K562 (cell line): ENCODE results near the gene NME9. TPM values are rescaled to one million over a fixed set of nuclear protein-coding genes. Genes with fewer than 3 reads are reported as not detected.

Experiments
- ATAC-seq: fragments of 200-7000 bp; cut with Tn5 transposase; 3 replicates; pipeline ENCODE4 v1.9.1; 2020; ENCODE audit warnings: moderate library complexity
- BruUV-seq: library from RNA; stranded (reverse); fragments of 400-500 nt; replicated peaks from 2 replicates; lab custom pipeline; 2021; lab: Mats Ljungman, UMichigan
- CTCF ChIA-PET: fragments of 300-600 bp; formaldehyde crosslinking; extraction: SDS; loops from one replicate; lab custom pipeline; 2021; ENCODE audit warnings: low intra/inter-chr PET ratio; lab: Yijun Ruan, JAX
- POLR2A ChIA-PET: fragments of 300-600, 350-650 bp; sonication (Branson Sonifier 250); formaldehyde crosslinking; extraction: SDS; loops from one replicate; lab custom pipeline; 2021; ENCODE audit warnings: antibody characterized with exemption, inconsistent platforms; lab: Yijun Ruan, JAX
- DNase-seq, 4 experiments: peaks; one replicate each; pipeline versions ENCODE4 v3.0.0 to v3.0.0-alpha.2; 2011 to 2018; ENCODE audit warnings: low spot score in 3 of 4, mixed read lengths in 3 of 4; ENCODE audit errors: extremely low read depth in 1 of 4
- FAIRE-seq: peaks from 2 replicates; lab custom pipeline; 2011; peaks lifted over from hg19 to GRCh38; lab: Jason Lieb, UNC
- H2AFZ ChIP-seq: 2 replicates; pipeline ENCODE4 v1.6.0; 2011; ENCODE audit warnings: low read depth, low read length, control low read depth, inconsistent platforms
- H3K27ac ChIP-seq: fragments of 200-600 bp; 3 replicates; pipeline ENCODE4 v1.8.0; 2011; ENCODE audit warnings: low read depth, mild to moderate bottlenecking, control low read depth, inconsistent platforms, low read length, moderate library complexity, mixed read lengths; ENCODE audit errors: extremely low read depth
- H3K27me3 ChIP-seq, 2 experiments: fragments of 300-600 bp in 1 of 2; 2 replicates in 1 of 2; 3 replicates in 1 of 2; pipeline versions ENCODE4 v1.6.0 to v1.8.0; 2011; ENCODE audit warnings: inconsistent platforms in 2 of 2, low read length in 2 of 2, mild to moderate bottlenecking in 1 of 2, mixed read lengths in 1 of 2, moderate library complexity in 1 of 2; ENCODE audit not compliant: control insufficient read depth in 2 of 2, insufficient read depth in 2 of 2
- H3K36me3 ChIP-seq: fragments of 300-600 bp; 3 replicates; pipeline ENCODE4 v1.8.0; 2011; ENCODE audit warnings: mild to moderate bottlenecking, low read length, inconsistent platforms; ENCODE audit not compliant: control insufficient read depth, insufficient read depth
- H3K4me1 ChIP-seq, 2 experiments: fragments of 200-600 bp in 1 of 2; replicated peaks in 1 of 2; 2 replicates in 1 of 2; 3 replicates in 1 of 2; pipeline versions ENCODE4 v1.5.1 to v1.8.0; 2011; ENCODE audit warnings: inconsistent platforms in 2 of 2, low read length in 2 of 2, mild to moderate bottlenecking in 1 of 2, mixed read lengths in 1 of 2, moderate library complexity in 1 of 2; ENCODE audit not compliant: control insufficient read depth in 2 of 2, insufficient read depth in 2 of 2
- H3K4me2 ChIP-seq: 2 replicates; pipeline ENCODE4 v1.6.1; 2011; ENCODE audit warnings: low read length, control low read depth, inconsistent platforms, mixed read lengths; ENCODE audit not compliant: insufficient read depth
- H3K4me3 ChIP-seq: fragments of 200-600 bp; sonication (generic), shearing (Covaris generic); 2 replicates; pipeline ENCODE4 v1.5.1; 2016; ENCODE audit warnings: control low read depth, inconsistent platforms
- H3K79me2 ChIP-seq: fragments of 200-600 bp; 3 replicates; pipeline ENCODE4 v1.8.0; 2011; ENCODE audit warnings: low read length, inconsistent platforms; ENCODE audit not compliant: control insufficient read depth, insufficient read depth
- H3K9ac ChIP-seq, 2 experiments: 2 replicates each; pipeline versions ENCODE4 v1.6.0 to v1.6.1; 2011; ENCODE audit warnings: low read depth in 2 of 2, low read length in 2 of 2, control low read depth in 1 of 2, inconsistent platforms in 1 of 2, mild to moderate bottlenecking in 1 of 2, mixed read lengths in 1 of 2; ENCODE audit not compliant: insufficient read depth in 1 of 2
- H3K9me1 ChIP-seq: one replicate; pipeline ENCODE4 v1.6.0; 2011; ENCODE audit warnings: inconsistent platforms, mild to moderate bottlenecking, low read length, moderate library complexity; ENCODE audit not compliant: control insufficient read depth, insufficient read depth
- H3K9me3 ChIP-seq: replicated peaks from 2 replicates; pipeline ENCODE4 v1.5.1; 2011; ENCODE audit warnings: low read depth, low read length, inconsistent platforms; ENCODE audit not compliant: control insufficient read depth, insufficient read depth
- H4K20me1 ChIP-seq: replicated peaks from 2 replicates; pipeline ENCODE4 v1.6.1; 2011; ENCODE audit warnings: low read length, inconsistent platforms, mixed read lengths; ENCODE audit not compliant: control insufficient read depth, insufficient read depth
- CAMTA2 ChIP-seq: fragments of 250-450 bp; sonication (Bioruptor Pico); conservative IDR thresholded peaks from 2 replicates; pipeline ENCODE4 v1.5.1; 2022
- DACH1 ChIP-seq: fragments of 450-650 bp; IDR thresholded peaks from 2 replicates; pipeline ENCODE4 v1.6.1; 2018; ENCODE audit not compliant: partially characterized antibody
- EZH2 ChIP-seq: IDR thresholded peaks from 2 replicates; pipeline ENCODE4 v1.6.1; 2012; ENCODE audit warnings: low read depth, mild to moderate bottlenecking, inconsistent platforms, low read length, borderline replicate concordance
- GABPB1 ChIP-seq: sonication (generic); formaldehyde crosslinking; IDR thresholded peaks from 2 replicates; pipeline ENCODE4 v1.8.0; 2022; ENCODE audit warnings: mild to moderate bottlenecking, missing genetic modification reagents
- HDAC1 ChIP-seq, 2 experiments: fragments of 450-650 bp; IDR thresholded peaks; 2 replicates each; pipeline ENCODE4 v1.6.1; 2016 to 2017; ENCODE audit warnings: inconsistent platforms in 1 of 2, mild to moderate bottlenecking in 1 of 2, moderate library complexity in 1 of 2
- ILK ChIP-seq: fragments of 450-650 bp; IDR thresholded peaks from 2 replicates; pipeline ENCODE4 v1.6.1; 2016; ENCODE audit warnings: missing genetic modification characterization, low read depth, mild to moderate bottlenecking, missing compliant biosample characterization, moderate library complexity, borderline replicate concordance
- LEF1 ChIP-seq: fragments of 450-650 bp; IDR thresholded peaks from 2 replicates; pipeline ENCODE4 v1.6.1; 2016; ENCODE audit warnings: mild to moderate bottlenecking
- MTF1 ChIP-seq: fragments of 250-450 bp; sonication (Bioruptor Pico); IDR thresholded peaks from 2 replicates; pipeline ENCODE4 v1.9.0; 2021; ENCODE audit warnings: moderate library complexity, mild to moderate bottlenecking, inconsistent platforms, borderline replicate concordance
- PHF20 ChIP-seq: fragments of 450-650 bp; IDR thresholded peaks from 2 replicates; pipeline ENCODE4 v1.6.1; 2018; ENCODE audit not compliant: partially characterized antibody
- POLR2B ChIP-seq: fragments of 450-650 bp; IDR thresholded peaks from 2 replicates; pipeline ENCODE4 v1.6.1; 2018; ENCODE audit warnings: low read depth; ENCODE audit not compliant: partially characterized antibody
- SETDB1 ChIP-seq: IDR thresholded peaks from one replicate; pipeline ENCODE4 v1.6.1; 2012; ENCODE audit warnings: low read length, control low read depth, inconsistent platforms
- TAL1 ChIP-seq: fragments of 450-650 bp; IDR thresholded peaks from 2 replicates; pipeline ENCODE4 v1.6.1; 2016; ENCODE audit warnings: mild to moderate bottlenecking
- ZC3H4 ChIP-seq: sonication (generic); formaldehyde crosslinking; IDR thresholded peaks from 2 replicates; pipeline ENCODE4 v1.9.0; 2021; ENCODE audit warnings: missing genetic modification reagents, borderline replicate concordance
- ZFX ChIP-seq: sonication (generic); formaldehyde crosslinking; IDR thresholded peaks from 2 replicates; pipeline ENCODE4 v1.8.0; 2022; ENCODE audit warnings: mild to moderate bottlenecking, missing genetic modification reagents, moderate library complexity
- ZSCAN32 ChIP-seq: fragments of 450-650 bp; formaldehyde crosslinking; IDR thresholded peaks from 2 replicates; pipeline ENCODE4 v1.4.0; 2020; ENCODE audit warnings: mild to moderate bottlenecking, moderate library complexity
- WGBS: fragments of 100-300 bp; shearing (Covaris generic); methylation state at CpG from one replicate; pipeline ENCODE4 v1.1.6; 2016; ENCODE audit warnings: low coverage, mixed read lengths; ENCODE audit not compliant: insufficient coverage; ENCODE audit errors: missing lambda C conversion rate; 5-methylcytosine and 5-hydroxymethylcytosine counted together
- in situ Hi-C: fragments of 300-500 bp; cut with MboI; formaldehyde crosslinking; loops from 4 replicates; pipeline ENCODE4 v1.15.0; 2018; ENCODE audit warnings: inconsistent platforms, mixed read lengths
- intact Hi-C: fragments of 100-400 bp; cut with micrococcal nuclease; formaldehyde crosslinking; loops from 2 replicates; pipeline ENCODE4 v1.14.2; 2022
- polyA plus RNA-seq, 8 experiments: library from polyadenylated mRNA; depleted of rRNA in 4 of 8; stranded (reverse) in 5 of 8; unstranded in 3 of 8; fragments of >200 nt; fragmentation: Nextera tagmentation in 2 of 8; fragmentation: Illumina TruSeq in 1 of 8; extraction: Ambion mirVana in 2 of 8; extraction: Trizol in 1 of 8; gene quantifications; 2 replicates each; pipeline versions ENCODE4 v1.2.1 to v1.2.3, GENCODE V29; 2011 to 2014; ENCODE audit warnings: inconsistent platforms in 1 of 8, missing spikeins in 1 of 8
- total RNA-seq, 7 experiments: library from RNA; depleted of rRNA in 6 of 7; stranded (reverse); fragments of >200 nt in 6 of 7; fragmentation: Illumina TruSeq in 2 of 7; extraction: Trizol in 2 of 7; gene quantifications; 2 replicates each; pipeline versions ENCODE4 v1.2.1 to v1.2.3, GENCODE V29; 2011 to 2021; ENCODE audit warnings: low replicate concordance in 1 of 7

Gene NME9
- total and polyA plus RNA-seq, 9 of the 15 experiments (the other 6 are each of a cell fraction or from before 2014, with no cell fraction given), result 0.05 to 0.15 (median 0.13) TPM; not detected in 6

DNA sequence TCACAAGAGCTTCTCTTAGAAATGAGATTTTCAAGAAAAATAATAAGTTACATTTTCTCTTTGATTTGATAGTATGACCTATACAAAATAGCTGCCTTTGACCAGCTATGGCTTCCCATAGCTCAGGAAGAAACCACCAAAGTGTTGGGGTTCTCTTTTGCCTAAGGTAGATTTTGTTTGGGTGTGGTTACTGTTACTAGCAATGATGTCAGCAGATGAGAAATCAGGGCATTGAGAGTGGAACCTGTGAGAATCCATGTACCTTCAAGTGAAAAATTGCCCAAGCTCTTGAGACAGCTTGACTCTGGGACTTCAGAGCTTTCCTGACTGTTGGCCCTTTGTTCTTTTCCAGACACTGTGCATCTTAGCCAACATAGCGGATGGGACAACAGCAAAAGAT is 45.6 kb downstream of the NME9 start:
- Histone ChIP-seq H3K27ac (no peak overlapping the region), H3K27me3 (no peaks in the 10 kb centered on the region), H3K4me3 (no peak overlapping the region), H3K36me3 (peaks cover 47% of the 10 kb centered on the region; the same call in 2 of the 3 replicates), H3K9me3 (no peaks in the 10 kb centered on the region), H3K4me2 (no peak overlapping the region), H2AFZ (no peak overlapping the region), H3K9me1 (no peaks in the 10 kb centered on the region), H4K20me1 (no peaks in the 10 kb centered on the region), H3K9ac (no peak overlapping the region), H3K4me1 (no peaks in the 10 kb centered on the region), H3K79me2 (no peaks in the 10 kb centered on the region)
- intact Hi-C loops (no loop called here), in situ Hi-C loops (no loop called here)
- no peak for FAIRE-seq
- WGBS, result 94% methylated on average over 1 of the region's 1 CpG
- CTCF ChIA-PET, result no interaction called here
- DNase-seq, result no peak
- no peak for ATAC-seq
- POLR2A ChIA-PET, result interaction anchor here (0.8 to 1.2 kb wide), 2 partner anchors 10 to 32 kb away, joined by 3 read pairs; no protein-coding TSS in a partner anchor
- TF ChIP-seq CAMTA2 (CRISPR knock-in tag), result no peak
- no peak for TF ChIP-seq GABPB1 (CRISPR knock-in tag)
- no peak for TF ChIP-seq MTF1 (CRISPR knock-in tag)
- no peak for TF ChIP-seq ZFX (CRISPR knock-in tag)
- TF ChIP-seq SETDB1, result no peak
- no peak for TF ChIP-seq HDAC1 (IDR thresholded peaks at IDR 0.05)
- TF ChIP-seq DACH1, result no peak
- no peak for TF ChIP-seq LEF1
- TF ChIP-seq ILK (tag), result no peak
- no peak for TF ChIP-seq EZH2
- no peak for TF ChIP-seq ZSCAN32 (CRISPR knock-in tag)
- TF ChIP-seq PHF20, result no peak
- TF ChIP-seq TAL1, result no peak
- TF ChIP-seq ZC3H4 (CRISPR knock-in tag), result no peak
- no peak for TF ChIP-seq POLR2B
- TF ChIP-seq, all 486 proteins: peak for 0
- no TSS peak for BruUV-seq
